Activated T-cell treated with anti-CD3 and anti-CD28 coated beads, Interleukin-2, amount 50 U/mL, for 24 hours (primary cell): ENCODE measurements around the gene MARCHF4.

Source experiments
- DNase-seq: peaks from one replicate; pipeline ENCODE4 v3.0.0-alpha.2; 2020
- H3K27ac Mint-ChIP-seq: 2 replicates; pipeline ENCODE4 v1.8.0; 2020; ENCODE audit warnings: mild to moderate bottlenecking, mixed read lengths
- H3K27me3 Mint-ChIP-seq: 2 replicates; pipeline ENCODE4 v1.8.0; 2020; ENCODE audit warnings: mixed read lengths
- H3K36me3 Mint-ChIP-seq: 2 replicates; pipeline ENCODE4 v1.8.0; 2020; ENCODE audit warnings: low read depth, mixed read lengths
- H3K4me1 Mint-ChIP-seq: 2 replicates; pipeline ENCODE4 v1.8.0; 2020; ENCODE audit warnings: low read depth, mixed read lengths
- H3K4me3 Mint-ChIP-seq: 2 replicates; pipeline ENCODE4 v1.8.0; 2020; ENCODE audit warnings: mild to moderate bottlenecking, moderate library complexity, mixed read lengths
- H3K9me3 Mint-ChIP-seq: 2 replicates; pipeline ENCODE4 v1.8.0; 2020; ENCODE audit warnings: mixed read lengths

MARCHF4 gene, protein sequence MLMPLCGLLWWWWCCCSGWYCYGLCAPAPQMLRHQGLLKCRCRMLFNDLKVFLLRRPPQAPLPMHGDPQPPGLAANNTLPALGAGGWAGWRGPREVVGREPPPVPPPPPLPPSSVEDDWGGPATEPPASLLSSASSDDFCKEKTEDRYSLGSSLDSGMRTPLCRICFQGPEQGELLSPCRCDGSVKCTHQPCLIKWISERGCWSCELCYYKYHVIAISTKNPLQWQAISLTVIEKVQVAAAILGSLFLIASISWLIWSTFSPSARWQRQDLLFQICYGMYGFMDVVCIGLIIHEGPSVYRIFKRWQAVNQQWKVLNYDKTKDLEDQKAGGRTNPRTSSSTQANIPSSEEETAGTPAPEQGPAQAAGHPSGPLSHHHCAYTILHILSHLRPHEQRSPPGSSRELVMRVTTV

DNA sequence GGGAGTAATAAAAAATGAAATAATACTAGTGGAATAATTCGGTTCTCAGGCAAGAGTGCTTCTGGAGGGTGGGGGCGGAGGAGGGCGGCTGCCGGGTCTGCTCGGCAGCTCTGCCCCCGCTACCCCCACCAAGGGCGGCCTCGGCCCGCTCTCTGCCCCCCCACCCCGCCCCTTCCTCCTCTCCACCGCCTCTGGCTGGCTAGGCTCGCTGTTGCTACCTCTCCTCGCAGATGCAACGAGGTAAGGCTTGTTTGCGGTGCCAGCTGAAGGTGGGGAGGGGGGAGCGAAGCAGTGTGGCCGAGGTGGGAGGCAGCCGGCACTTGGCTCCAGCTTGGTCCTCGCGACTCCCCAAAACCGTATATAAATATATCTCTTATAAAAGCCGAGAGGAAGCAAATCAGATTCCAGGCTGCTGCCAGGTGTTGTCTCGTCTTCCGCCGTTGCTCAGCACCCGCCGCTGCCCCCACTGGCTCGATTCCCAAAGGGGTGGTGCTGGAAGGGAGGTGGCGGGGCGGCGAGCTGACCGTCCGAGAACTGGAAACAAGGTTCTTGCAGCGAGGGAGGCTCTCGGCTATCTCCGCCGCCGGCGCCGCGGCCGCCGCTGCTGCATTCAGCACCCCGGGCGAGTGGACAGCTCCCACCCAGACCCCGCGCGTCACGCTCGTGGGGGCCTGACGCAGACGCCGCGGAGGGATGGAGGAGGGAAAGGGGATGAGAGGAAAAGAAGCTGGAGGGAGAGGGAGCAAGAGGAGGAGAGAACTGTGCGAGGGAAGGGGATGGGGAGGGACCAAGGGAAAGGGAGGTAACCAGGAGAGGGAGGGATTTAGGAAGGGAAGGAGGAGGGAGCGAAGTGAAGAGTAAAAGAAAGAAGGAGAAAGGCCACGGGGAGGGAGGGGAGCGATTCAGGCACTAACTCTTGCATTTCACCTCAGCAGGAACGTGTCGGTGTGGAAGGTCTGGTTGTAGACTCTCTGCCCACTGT is at the start of gene MARCHF4:
TSS of gene MARCHF4 (minus strand) at position 763 of the 982 bp plus-strand sequence. CDS start 2,223 bp downstream, outside the sequence.
- Mint-ChIP-seq H3K4me1 (peaks cover 24% of the 10 kb centered on the region), H3K27me3 (peaks cover 58% of the 10 kb centered on the region), H3K36me3 (no peaks in the 10 kb centered on the region), H3K27ac (no peak within 1 kb of the TSS), H3K4me3 (peak within 1 kb of the TSS; percentile 46), H3K9me3 (no peaks in the 10 kb centered on the region)
- peak; percentile 82 for DNase-seq

DNA sequence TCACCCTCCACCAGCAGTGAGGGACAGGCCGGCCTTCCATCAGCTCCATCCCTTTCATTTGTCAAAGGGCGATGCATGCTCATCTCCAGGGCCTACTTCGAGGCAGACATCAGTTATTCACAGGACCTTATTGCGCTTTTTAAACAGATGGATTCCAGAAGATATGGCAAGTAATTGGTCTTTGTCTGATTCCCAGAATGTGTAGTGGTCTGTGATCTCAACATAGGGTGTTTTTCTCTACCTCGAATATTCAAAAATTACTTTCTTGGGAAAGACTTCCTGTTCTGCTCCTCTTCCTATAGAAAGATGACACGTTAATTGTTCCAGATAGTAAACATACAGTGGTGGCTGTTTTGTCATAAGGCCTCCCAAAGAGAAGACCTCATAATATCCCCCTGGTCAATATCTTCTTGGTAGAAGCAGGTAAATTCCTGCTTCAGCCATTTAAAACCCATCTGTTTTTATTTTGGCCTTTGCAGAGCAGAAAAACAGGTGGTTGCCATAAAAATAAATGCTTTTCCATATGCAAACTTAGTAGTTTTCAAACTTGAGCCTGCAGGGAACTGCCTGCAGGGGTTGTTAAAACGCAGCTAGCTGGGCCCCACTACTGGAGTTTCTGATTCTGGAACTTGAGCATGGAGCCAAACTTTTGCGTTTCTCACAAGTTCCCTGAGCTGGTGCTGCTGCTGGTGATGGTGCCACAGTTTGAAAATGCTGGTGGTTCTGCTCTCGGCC is 48.3 kb upstream of the MARCHF4 start:
- Mint-ChIP-seq H3K36me3 (peaks cover 95% of the 10 kb centered on the region), H3K27me3 (no peaks in the 10 kb centered on the region), H3K27ac (no peak overlapping the region), H3K4me1 (peaks cover 14% of the 10 kb centered on the region), H3K9me3 (no peaks in the 10 kb centered on the region), H3K4me3 (no peak overlapping the region)
- DNase-seq = no peak

DNA sequence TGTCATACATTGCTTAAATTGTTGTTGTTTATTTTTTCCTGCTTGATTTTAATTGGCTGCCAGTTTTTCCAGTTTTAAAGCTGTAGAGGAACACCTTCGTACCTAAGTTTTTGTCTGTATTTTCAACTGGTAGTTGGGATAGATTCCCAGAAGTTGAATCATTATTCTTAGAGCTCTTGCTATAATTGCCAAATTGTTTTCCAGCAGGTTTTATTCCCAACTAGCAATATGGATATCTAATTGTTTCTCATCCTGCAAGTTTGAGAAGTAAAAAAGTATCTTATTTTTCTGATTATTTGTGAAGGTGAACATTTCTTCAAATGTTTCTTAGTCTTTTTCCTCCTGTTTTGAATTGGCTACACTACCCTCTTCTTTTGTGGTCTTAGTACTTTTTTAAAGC is 46.7 kb upstream of the MARCHF4 start:
- Mint-ChIP-seq H3K27ac (no peak overlapping the region), H3K4me1 (peaks cover 14% of the 10 kb centered on the region), H3K36me3 (peaks cover 92% of the 10 kb centered on the region), H3K9me3 (no peaks in the 10 kb centered on the region), H3K27me3 (no peaks in the 10 kb centered on the region), H3K4me3 (no peak overlapping the region)
- DNase-seq = no peak

DNA sequence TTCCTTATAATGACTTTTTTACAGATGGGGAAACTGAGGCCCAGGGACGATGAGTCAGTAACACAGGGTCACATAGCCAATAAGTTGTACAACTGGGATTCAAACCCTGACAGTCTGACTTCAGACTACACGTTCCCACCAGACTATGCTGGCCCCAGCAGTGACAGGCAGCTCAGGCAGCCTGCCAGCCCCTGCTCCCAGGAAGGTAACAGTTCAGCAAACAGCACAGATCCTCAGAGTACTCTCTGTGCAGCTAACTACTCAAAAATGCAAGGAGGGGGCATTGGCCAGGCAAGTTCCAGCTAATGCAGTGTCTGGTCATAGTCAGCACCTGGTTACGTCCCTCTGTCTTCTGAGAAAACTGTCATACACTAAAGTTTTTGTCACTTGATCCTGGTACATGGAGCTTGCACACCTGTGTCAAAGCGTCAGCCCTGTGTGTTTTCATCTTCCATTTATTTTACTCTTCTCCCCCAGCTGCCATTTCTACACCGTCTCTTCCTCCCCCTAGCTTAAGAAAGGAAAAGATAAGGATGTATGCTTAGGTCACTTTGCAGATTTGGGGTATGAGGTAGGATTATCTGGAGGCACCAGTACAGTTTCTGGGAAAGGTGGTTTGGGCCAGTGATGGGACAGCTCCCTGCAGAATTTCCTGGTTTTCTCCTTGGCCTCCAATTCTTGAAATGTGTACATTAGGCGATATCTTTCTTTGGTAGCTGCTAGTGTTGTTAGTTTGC is 44.5 kb upstream of the MARCHF4 start:
- no peaks in the 10 kb centered on the region for H3K27me3 Mint-ChIP-seq
- H3K4me1 Mint-ChIP-seq = peaks cover 30% of the 10 kb centered on the region
- H3K9me3 Mint-ChIP-seq = no peaks in the 10 kb centered on the region
- no peak overlapping the region for H3K27ac Mint-ChIP-seq
- H3K4me3 Mint-ChIP-seq = no peak overlapping the region
- H3K36me3 Mint-ChIP-seq = peaks cover 76% of the 10 kb centered on the region
- DNase-seq = no peak

DNA sequence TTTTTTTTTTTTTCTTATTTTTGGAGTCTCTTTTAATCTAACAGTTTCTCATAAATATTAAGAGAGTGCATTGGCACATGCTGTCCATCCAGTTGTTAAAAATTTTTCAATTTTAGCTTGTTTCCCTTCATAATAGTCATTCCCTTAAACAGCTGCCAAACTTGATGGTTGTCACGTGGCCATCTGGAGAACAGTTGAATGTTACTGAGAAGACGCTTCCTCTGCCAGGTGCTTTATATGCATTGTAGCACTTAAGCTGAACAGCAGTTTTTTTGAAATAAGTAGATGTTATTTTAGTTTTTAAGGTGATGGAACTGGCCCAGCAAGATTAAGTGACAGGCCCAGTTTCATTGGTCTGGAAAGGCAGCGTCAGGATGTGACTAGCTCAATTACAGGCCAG is 43.3 kb upstream of the MARCHF4 start:
- no peak for DNase-seq
- H3K9me3 Mint-ChIP-seq = no peaks in the 10 kb centered on the region
- H3K4me1 Mint-ChIP-seq = peaks cover 34% of the 10 kb centered on the region
- peaks cover 66% of the 10 kb centered on the region for H3K36me3 Mint-ChIP-seq
- H3K27me3 Mint-ChIP-seq = no peaks in the 10 kb centered on the region
- H3K4me3 Mint-ChIP-seq = no peak overlapping the region
- H3K27ac Mint-ChIP-seq = no peak overlapping the region

DNA sequence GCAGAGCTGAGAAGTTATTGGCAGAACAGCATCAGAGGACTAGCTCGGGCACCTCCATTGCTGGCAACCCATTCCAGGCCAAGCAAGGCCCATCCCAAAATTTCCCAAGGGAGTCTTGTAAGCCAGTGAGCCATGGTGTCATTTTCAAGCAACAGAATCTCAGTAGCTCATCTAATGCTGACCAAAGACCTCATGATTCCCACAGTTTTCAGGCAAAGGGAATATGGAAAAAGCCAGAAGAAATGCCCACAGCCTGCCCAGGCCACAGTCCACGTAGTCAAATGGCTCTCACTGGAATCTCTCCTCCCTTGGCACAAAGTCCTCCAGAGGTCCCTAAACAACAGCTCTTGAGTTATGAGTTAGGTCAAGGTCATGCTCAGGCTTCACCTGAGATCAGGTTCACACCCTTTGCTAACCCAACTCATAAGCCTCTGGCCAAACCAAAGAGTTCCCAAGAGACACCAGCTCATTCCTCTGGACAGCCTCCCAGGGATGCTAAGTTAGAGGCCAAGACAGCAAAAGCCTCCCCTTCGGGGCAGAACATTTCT is 42.6 kb upstream of the MARCHF4 start:
- Mint-ChIP-seq H3K27ac (no peak overlapping the region), H3K4me3 (no peak overlapping the region), H3K36me3 (peaks cover 59% of the 10 kb centered on the region), H3K27me3 (no peaks in the 10 kb centered on the region), H3K9me3 (no peaks in the 10 kb centered on the region), H3K4me1 (peaks cover 34% of the 10 kb centered on the region)
- DNase-seq = no peak

DNA sequence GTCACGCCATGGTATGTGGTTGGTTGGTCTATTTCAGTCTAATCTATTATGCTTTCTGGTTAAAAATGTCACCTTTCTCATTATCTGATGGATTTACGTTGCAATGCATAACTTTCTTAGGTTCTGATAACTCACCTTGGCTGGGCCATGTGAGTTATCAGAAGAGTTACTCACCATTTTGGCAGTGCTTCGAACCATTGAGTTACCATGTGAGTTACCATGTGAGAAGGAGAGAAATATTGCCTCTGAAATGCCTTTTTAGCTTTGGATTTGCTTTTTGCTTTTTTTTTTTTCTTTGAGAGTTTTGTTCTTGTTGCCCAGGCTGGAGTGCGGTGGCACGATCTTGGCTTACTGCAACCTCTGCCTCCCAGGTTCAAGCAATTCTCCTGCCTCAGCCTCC is 41.6 kb upstream of the MARCHF4 start:
- H3K36me3 Mint-ChIP-seq = peaks cover 51% of the 10 kb centered on the region
- H3K27me3 Mint-ChIP-seq = no peaks in the 10 kb centered on the region
- H3K27ac Mint-ChIP-seq = no peak overlapping the region
- DNase-seq = no peak
- H3K4me3 Mint-ChIP-seq = peak overlapping the region; percentile 94
- no peaks in the 10 kb centered on the region for H3K9me3 Mint-ChIP-seq
- peaks cover 34% of the 10 kb centered on the region for H3K4me1 Mint-ChIP-seq

DNA sequence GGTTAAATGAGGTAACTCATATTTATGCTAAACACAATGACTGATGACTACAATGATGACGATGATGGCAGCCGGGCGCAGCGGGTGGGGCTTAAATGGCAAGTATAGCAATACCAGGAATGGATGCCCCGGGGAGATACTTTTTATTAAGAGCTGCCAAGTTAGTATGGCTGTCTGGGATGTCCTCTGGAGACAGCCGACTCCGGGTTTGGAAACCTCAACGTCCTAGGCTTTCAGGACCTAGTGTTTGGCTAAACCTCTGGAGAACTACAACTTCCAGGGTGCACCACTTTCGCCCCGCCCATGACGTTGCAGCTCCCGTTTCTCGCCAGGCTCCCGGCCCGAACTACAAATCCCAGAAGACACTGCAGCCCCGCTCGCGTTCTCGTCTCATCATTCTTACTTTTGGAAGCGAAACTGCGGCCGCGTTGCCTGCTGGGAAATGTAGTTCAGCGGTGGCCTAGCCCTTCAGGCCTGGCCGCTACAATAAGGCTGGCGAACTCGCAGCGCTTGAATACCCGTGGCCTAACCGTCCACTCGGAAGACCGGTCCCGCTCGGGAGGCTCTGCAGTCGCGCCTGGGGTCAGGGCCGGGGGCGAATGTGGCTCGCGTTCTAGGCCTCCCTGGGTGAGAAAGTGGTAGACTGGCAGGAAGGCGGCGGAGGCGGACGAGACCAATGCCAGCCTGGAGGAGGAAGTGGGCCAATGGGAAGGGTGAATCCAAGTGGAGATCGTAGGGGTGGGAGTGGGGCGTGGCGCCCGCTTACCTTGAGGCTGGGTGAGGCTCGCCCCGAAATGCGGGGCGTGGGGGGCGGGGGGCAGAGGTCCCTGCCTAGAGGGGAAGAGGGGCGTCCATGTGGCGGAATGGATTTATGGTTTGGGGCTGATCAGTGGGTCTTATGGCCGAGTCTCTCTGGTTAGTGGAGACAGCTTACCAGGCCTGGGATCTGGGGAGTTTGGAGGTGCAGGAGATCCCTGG is 40.0 kb upstream of the MARCHF4 start, which contains the start of gene SMARCAL1:
TSS of gene SMARCAL1 (plus strand) at position 463 of the 978 bp plus-strand sequence. CDS start 2,221 bp downstream, outside the sequence.
- H3K4me1 Mint-ChIP-seq = peaks cover 24% of the 10 kb centered on the region
- peak within 1 kb of the TSS; percentile 94 for H3K4me3 Mint-ChIP-seq
- H3K9me3 Mint-ChIP-seq = no peaks in the 10 kb centered on the region
- H3K36me3 Mint-ChIP-seq = peaks cover 36% of the 10 kb centered on the region
- peak; percentile 99 for DNase-seq
- peak within 1 kb of the TSS; percentile 98 for H3K27ac Mint-ChIP-seq
- peaks cover 3% of the 10 kb centered on the region for H3K27me3 Mint-ChIP-seq

DNA sequence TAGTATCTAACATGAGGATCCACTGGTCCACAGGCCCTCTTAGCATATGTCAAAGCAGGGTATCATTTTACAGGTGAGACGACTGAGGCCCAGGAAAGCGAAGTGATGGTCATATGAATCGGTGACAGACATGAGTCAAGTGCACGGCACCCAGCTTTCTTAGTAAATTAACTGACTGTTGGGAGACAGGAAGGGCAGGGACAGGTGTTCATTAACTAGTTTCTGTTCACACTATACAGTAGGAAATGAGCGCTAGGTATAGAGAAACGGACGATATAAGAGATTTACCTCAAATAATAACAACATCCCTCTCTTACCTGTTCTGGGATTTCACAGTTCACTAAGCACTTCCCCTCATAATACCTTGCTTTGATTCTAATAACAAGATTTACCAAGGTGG is 38.3 kb upstream of the MARCHF4 start:
- Mint-ChIP-seq H3K4me3 (no peak overlapping the region), H3K9me3 (no peaks in the 10 kb centered on the region), H3K4me1 (peaks cover 20% of the 10 kb centered on the region), H3K27me3 (peaks cover 3% of the 10 kb centered on the region), H3K36me3 (peaks cover 18% of the 10 kb centered on the region), H3K27ac (no peak overlapping the region)
- no peak for DNase-seq

DNA sequence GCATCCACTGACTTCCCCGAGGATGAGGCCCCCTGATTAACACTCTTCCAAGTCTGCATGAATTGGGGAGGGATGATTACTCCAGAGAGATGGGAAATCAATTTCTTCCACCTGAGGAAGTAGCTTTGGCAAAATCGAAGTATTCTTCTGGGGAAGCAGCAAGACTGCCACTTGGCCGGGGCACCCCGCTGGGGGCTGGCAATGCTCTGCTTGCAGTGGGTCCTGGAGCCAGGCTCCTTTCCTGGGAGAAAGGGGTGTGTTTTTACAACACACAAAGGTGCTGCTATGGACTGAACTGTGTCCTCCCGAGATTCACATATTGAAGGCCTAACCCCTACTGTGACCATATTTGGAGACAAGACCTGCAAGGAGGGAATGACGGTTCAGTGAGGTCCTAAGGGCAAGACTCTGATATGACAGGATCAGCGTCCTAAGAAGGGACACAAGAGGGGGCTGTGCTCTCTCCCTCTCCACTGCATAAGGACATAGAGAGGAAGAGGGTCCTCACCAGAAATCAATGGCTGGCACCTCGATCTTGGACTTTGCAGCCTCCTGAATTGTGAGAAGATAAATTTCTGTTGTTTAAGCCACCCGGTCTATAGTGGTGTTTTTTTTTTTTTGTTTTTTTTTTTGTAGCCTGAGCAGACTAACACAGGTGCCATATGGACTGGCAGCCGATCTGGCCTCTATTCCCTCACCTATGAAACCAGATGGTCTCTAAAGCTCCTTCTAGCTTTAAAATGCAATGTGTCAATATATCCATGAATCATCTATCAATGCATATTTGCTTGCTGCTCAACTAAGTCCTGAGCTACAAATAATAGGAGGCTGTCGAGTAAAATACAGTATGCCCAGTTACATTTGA is 36.4 kb upstream of the MARCHF4 start:
- Mint-ChIP-seq H3K4me3 (no peak overlapping the region), H3K36me3 (peaks cover 5% of the 10 kb centered on the region), H3K9me3 (no peaks in the 10 kb centered on the region), H3K27me3 (peaks cover 3% of the 10 kb centered on the region), H3K4me1 (peaks cover 19% of the 10 kb centered on the region), H3K27ac (no peak overlapping the region)
- DNase-seq = no peak

DNA sequence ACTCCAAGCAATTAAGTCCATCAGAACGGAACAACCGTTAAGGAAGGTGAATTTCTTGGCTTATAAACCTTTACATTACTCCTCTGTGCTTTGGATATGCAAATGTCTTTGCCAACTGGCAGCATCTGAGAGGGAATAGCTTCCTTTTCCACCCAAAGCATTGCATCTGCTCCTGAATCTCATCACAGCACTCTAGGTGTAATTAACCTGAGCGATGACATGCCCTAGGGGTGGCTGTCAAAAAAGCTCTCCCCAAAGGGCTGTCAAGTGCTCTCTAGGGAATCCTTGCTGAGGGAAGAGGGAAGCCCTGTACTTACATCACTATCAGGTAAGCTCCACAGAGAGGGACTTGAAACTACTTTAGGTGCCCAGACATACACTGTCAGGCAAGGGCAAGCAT is 34.5 kb upstream of the MARCHF4 start:
- no peaks in the 10 kb centered on the region for H3K9me3 Mint-ChIP-seq
- no peaks in the 10 kb centered on the region for H3K36me3 Mint-ChIP-seq
- H3K27ac Mint-ChIP-seq = no peak overlapping the region
- peaks cover 3% of the 10 kb centered on the region for H3K27me3 Mint-ChIP-seq
- H3K4me1 Mint-ChIP-seq = peaks cover 5% of the 10 kb centered on the region
- H3K4me3 Mint-ChIP-seq = no peak overlapping the region
- DNase-seq = no peak

DNA sequence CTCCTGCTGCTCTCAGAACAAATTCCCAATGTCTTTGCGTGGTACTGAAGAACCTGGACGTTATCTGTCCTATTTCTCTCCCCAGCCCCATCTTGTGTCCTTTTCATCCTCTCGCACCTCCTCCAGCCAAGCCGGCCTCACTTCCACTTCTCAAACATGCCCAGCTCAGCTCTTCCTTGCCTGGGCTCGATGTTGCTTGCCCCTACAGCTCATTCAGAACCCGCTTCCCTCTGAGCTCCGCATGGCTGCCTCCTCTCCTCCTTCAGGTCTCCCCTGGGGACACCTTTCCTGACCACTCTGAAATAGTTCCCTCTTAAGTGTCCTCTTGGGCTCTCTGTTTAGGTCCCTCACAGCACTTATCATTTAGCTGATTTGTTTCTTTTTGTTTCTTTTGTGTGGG is 33.3 kb upstream of the MARCHF4 start:
- no peaks in the 10 kb centered on the region for H3K36me3 Mint-ChIP-seq
- H3K9me3 Mint-ChIP-seq = no peaks in the 10 kb centered on the region
- H3K27ac Mint-ChIP-seq = no peak overlapping the region
- no peak overlapping the region for H3K4me3 Mint-ChIP-seq
- DNase-seq = no peak
- H3K4me1 Mint-ChIP-seq = no peaks in the 10 kb centered on the region
- H3K27me3 Mint-ChIP-seq = peaks cover 3% of the 10 kb centered on the region
